Adrenal gland (tissue), 12 donors: ENCODE results near the gene ENDOD1. TPM values are rescaled to one million over a fixed set of nuclear protein-coding genes. Genes with fewer than 3 reads are reported as not detected.

ENCODE experiments used
- DNase-seq, 7 donors: peaks; one replicate each; pipeline ENCODE4 v3.0.0-alpha.2; 2019 to 2020
- H3K27ac ChIP-seq, 5 donors: fragments of 200-600 bp; sonication (generic) in 4 of 5; 1 replicate in 3 of 5; 2 replicates in 2 of 5; pipeline versions ENCODE4 v1.5.1 to v1.8.0; 2016 to 2020; ENCODE audit warnings: mild to moderate bottlenecking in 1 of 5
- H3K27me3 ChIP-seq: fragments of 200-600 bp; 2 replicates; pipeline ENCODE4 v1.8.0; 2021
- H3K36me3 ChIP-seq, 2 donors: fragments of 200-600 bp; replicated peaks in 1 of 2; 1 replicate in 1 of 2; 2 replicates in 1 of 2; pipeline versions ENCODE4 v1.5.1 to v1.8.0; 2018 to 2022
- H3K4me1 ChIP-seq, 2 donors: fragments of 200-600 bp; replicated peaks in 1 of 2; 1 replicate in 1 of 2; 2 replicates in 1 of 2; pipeline versions ENCODE4 v1.5.1 to v1.8.0; 2018 to 2021
- H3K4me3 ChIP-seq, 4 donors: fragments of 200-600 bp; sonication (generic) in 3 of 4; one replicate each; pipeline ENCODE4 v1.5.1; 2016 to 2018
- H3K9me3 ChIP-seq, 3 donors: fragments of 200-600 bp; sonication (generic) in 1 of 3; replicated peaks in 1 of 3; 1 replicate in 2 of 3; 2 replicates in 1 of 3; pipeline versions ENCODE4 v1.5.1 to v1.8.0; 2016 to 2021
- CTCF ChIP-seq, 6 experiments: fragments of 450-650 bp in 4 of 6; fragments of 200-600 bp in 2 of 6; sonication (generic) in 1 of 6; IDR thresholded peaks; 1 replicate in 5 of 6; 2 replicates in 1 of 6; pipeline versions ENCODE4 v1.5.1 to v1.8.0; 2016 to 2021; ENCODE audit warnings: antibody characterized with exemption in 6 of 6, mild to moderate bottlenecking in 2 of 6, moderate library complexity in 1 of 6
- POLR2A ChIP-seq, 2 donors: fragments of 450-650 bp; IDR thresholded peaks; one replicate each; pipeline ENCODE4 v1.6.1; 2017; ENCODE audit warnings: antibody characterized with exemption in 2 of 2, mild to moderate bottlenecking in 2 of 2, moderate library complexity in 1 of 2
- WGBS, 4 donors: extraction: QIAGEN DNeasy Blood & Tissue Kit in 2 of 4; methylation state at CpG; one replicate each; pipeline versions ENCODE4 v1.1.5 to v1.1.7; 2013 to 2017; 5-methylcytosine and 5-hydroxymethylcytosine counted together
- intact Hi-C, 2 donors: fragments of 100-400 bp; cut with DNase I; formaldehyde crosslinking; loops; one replicate each; pipeline versions ENCODE4 v1.14.1 to v1.15.0; 2022 to 2023
- polyA plus RNA-seq, 3 donors: library from polyadenylated mRNA; stranded (reverse); fragments of 200-250 nt in 2 of 3; fragments of 350-450 nt in 1 of 3; fragmentation: Illumina TruSeq in 1 of 3; extraction: RNeasy Lipid Tissue Mini Kit (QIAGEN cat#74804) in 1 of 3; gene quantifications; one replicate each; pipeline ENCODE4 v1.2.3, GENCODE V29; 2013 to 2014
- total RNA-seq, 9 donors: library from RNA; depleted of rRNA in 4 of 9; stranded (reverse); fragments of >200 nt in 4 of 9; fragments of 120-200 nt in 1 of 9; fragmentation: NEBNext Ultra II Directional in 1 of 9; extraction: Animal tissue kit (Norgen Biotek cat#: 25700) in 1 of 9; gene quantifications; one replicate each; pipeline versions ENCODE4 v1.1.0 to v1.2.4, GENCODE V29; 2013 to 2023
- donor health status: healthy with polysubstance abuse.
- donor health status: Bipolar disorder and iron deficiency.
- donor health status: DM: yes; HTN: yes; CAD: no.
- donor health status: DM: no; HTN: no; CAD: no.
- donor health status: DM: no; HTN: no; CAD: no.
- donor health status: DM: yes; HTN: yes; CAD: no.

ENDOD1 gene
- total and polyA plus RNA-seq, 12 donors: 6.1 to 61.6 (median 32.8) TPM

GRCh38 chr11:95086151-95086550 is 3.5 kb upstream of the ENDOD1 start:
- DNase-seq: no peak
- WGBS, 4 donors: 81 to 97% (median 90%) methylated on average over 2 of the region's 2 CpGs
- TF ChIP-seq CTCF (IDR thresholded peaks at IDR 0.05) (no peak), POLR2A (IDR thresholded peaks at IDR 0.05) (no peak)
- Histone ChIP-seq H3K36me3 (no peaks in the 10 kb centered on the region), H3K9me3 (no peaks in the 10 kb centered on the region), H3K4me3 (no peak overlapping the region), H3K4me1 (peaks cover 14 to 19% of the 10 kb centered on the region in 2 donors), H3K27ac (no peak overlapping the region), H3K27me3 (no peaks in the 10 kb centered on the region)
- intact Hi-C loops: loop anchor here in 1 of 2 donors (5.0 kb wide), 1 partner anchor 51 kb away; no protein-coding TSS in a partner anchor

GRCh38 chr11:95086836-95087570 is 2.6 kb upstream of the ENDOD1 start:
- Histone ChIP-seq H3K4me1 (peaks cover 14 to 15% of the 10 kb centered on the region in 2 donors), H3K36me3 (no peaks in the 10 kb centered on the region), H3K9me3 (no peaks in the 10 kb centered on the region), H3K27me3 (no peaks in the 10 kb centered on the region), H3K4me3 (no peak overlapping the region), H3K27ac (no peak overlapping the region)
- DNase-seq: no peak
- TF ChIP-seq POLR2A (IDR thresholded peaks at IDR 0.05): no peak
- WGBS, 4 donors: 89 to 100% (median 94%) methylated on average over 1 of the region's 1 CpG
- intact Hi-C loops: loop anchor here in 1 of 2 donors (5.0 kb wide), 1 partner anchor 50 kb away; no protein-coding TSS in a partner anchor

- intact Hi-C loops: loop anchor here in 1 of 2 donors (5.0 kb wide), 1 partner anchor 48 kb away; no protein-coding TSS in a partner anchor
- no peak for TF ChIP-seq POLR2A (IDR thresholded peaks at IDR 0.05)
- TF ChIP-seq CTCF (IDR thresholded peaks at IDR 0.05): no peak
- Histone ChIP-seq H3K4me3 (peak overlapping the region in 3 of 4 donors; percentile 10 to 78 (median 58)), H3K27me3 (no peaks in the 10 kb centered on the region), H3K27ac (peak overlapping the region; percentile 19 to 97 (median 87)), H3K9me3 (no peaks in the 10 kb centered on the region), H3K4me1 (peaks cover 13 to 31% of the 10 kb centered on the region in 2 donors), H3K36me3 (no peaks in the 10 kb centered on the region)
- 8 to 19% (median 9%) methylated on average over 10 to 27 of the region's 27 CpGs for WGBS, 4 donors
- DNase-seq: no peak
These were observed 563 bp upstream of the ENDOD1 start for GRCh38 chr11:95088946-95089619.

GRCh38 chr11:95091663-95092180 is 2.1 kb downstream of the ENDOD1 start:
- H3K9me3 ChIP-seq: no peaks in the 10 kb centered on the region
- no peak overlapping the region for H3K27ac ChIP-seq
- DNase-seq: no peak
- no peak for TF ChIP-seq POLR2A (IDR thresholded peaks at IDR 0.05)
- no peak for TF ChIP-seq CTCF (IDR thresholded peaks at IDR 0.05)
- no peaks in the 10 kb centered on the region for H3K36me3 ChIP-seq
- intact Hi-C loops: no loop called here
- H3K4me1 ChIP-seq: peaks cover 24 to 44% of the 10 kb centered on the region in 2 donors
- no peak overlapping the region for H3K4me3 ChIP-seq
- no peaks in the 10 kb centered on the region for H3K27me3 ChIP-seq
